ENCODE data around the gene LRP8.

LRP8 gene

GRCh38 chr1:53369034-53369750 lies 41.3 kb upstream of the LRP8 start:
- Histone ChIP-seq H3K4me3 (ENCODE audit: low read depth, low read length) (no peak overlapping the region), H3K27me3 (ENCODE audit: control insufficient read depth, insufficient read depth, low read length) (peaks cover 17% of the 10 kb centered on the region)

GRCh38 chr1:53368314-53369033 lies 40.6 kb upstream of the LRP8 start:
- Histone ChIP-seq H3K4me1 (ENCODE audit: control insufficient read depth, insufficient read depth, low read length) (peaks cover 16% of the 10 kb centered on the region; the same call in 1 of the 2 replicates), H3K9ac (ENCODE audit: low read length) (no peak overlapping the region), H3K36me3 (ENCODE audit: control insufficient read depth, insufficient read depth, low read length) (no peaks in the 10 kb centered on the region), H3K27ac (ENCODE audit: low read depth, low read length) (no peak overlapping the region), H3K27me3 (ENCODE audit: control insufficient read depth, insufficient read depth, low read length) (peaks cover 17% of the 10 kb centered on the region), H3K9me3 (ENCODE audit: control insufficient read depth, insufficient read depth, low read depth, low read length) (no peaks in the 10 kb centered on the region), H3K4me3 (ENCODE audit: low read depth, low read length) (no peak overlapping the region)

More at GRCh38 chr1:53369034-53369750, 41.3 kb upstream of the LRP8 start:
- Histone ChIP-seq H3K36me3 (ENCODE audit: control insufficient read depth, insufficient read depth, low read length) (no peaks in the 10 kb centered on the region), H3K9me3 (ENCODE audit: control insufficient read depth, insufficient read depth, low read depth, low read length) (no peaks in the 10 kb centered on the region), H3K27ac (ENCODE audit: low read depth, low read length) (no peak overlapping the region), H3K9ac (ENCODE audit: low read length) (no peak overlapping the region), H3K4me1 (ENCODE audit: control insufficient read depth, insufficient read depth, low read length) (peaks cover 16% of the 10 kb centered on the region; the same call in 1 of the 2 replicates)

- Histone ChIP-seq H3K4me3 (ENCODE audit: low read depth, low read length) (no peak overlapping the region), H3K9me3 (ENCODE audit: control insufficient read depth, insufficient read depth, low read depth, low read length) (no peaks in the 10 kb centered on the region), H3K4me1 (ENCODE audit: control insufficient read depth, insufficient read depth, low read length) (peaks cover 16% of the 10 kb centered on the region; the same call in 1 of the 2 replicates), H3K27ac (ENCODE audit: low read depth, low read length) (no peak overlapping the region), H3K27me3 (ENCODE audit: control insufficient read depth, insufficient read depth, low read length) (peaks cover 17% of the 10 kb centered on the region), H3K9ac (ENCODE audit: low read length) (no peak overlapping the region), H3K36me3 (ENCODE audit: control insufficient read depth, insufficient read depth, low read length) (no peaks in the 10 kb centered on the region)
Measured at GRCh38 chr1:53367503-53368313, 39.8 kb upstream of the LRP8 start.

DNA sequence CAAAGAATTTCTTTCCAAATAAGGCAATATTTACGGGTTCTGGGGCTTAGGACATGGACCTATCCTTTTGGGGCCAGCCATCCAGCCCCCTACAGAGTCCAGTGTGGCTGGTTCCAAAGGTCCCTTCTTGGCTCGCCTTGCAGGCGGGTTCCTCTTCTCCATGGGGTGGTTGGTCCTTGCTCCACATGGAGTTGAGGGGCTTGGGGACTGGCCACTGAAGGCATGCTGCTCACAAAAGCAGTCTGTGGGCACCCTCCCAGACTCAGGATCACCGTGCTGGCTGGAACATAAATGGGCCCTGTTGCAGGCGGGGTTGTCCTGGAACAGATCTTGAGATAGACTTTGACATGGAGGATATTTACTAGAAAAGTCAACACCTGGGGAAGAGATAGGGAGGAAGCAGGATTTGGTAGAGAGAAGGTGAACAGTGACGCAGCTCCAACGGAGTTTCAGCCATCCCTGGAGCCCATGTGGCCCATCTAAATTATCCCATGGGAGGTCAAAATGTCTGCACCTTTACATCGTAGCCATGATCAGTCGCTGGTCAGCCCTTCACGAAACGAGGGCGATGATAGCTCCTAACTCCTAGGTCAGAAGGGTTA lies 39.1 kb upstream of the LRP8 start:
- Histone ChIP-seq H3K36me3 (ENCODE audit: control insufficient read depth, insufficient read depth, low read length) (no peaks in the 10 kb centered on the region), H3K9me3 (ENCODE audit: control insufficient read depth, insufficient read depth, low read depth, low read length) (no peaks in the 10 kb centered on the region), H3K27ac (ENCODE audit: low read depth, low read length) (no peak overlapping the region), H3K27me3 (ENCODE audit: control insufficient read depth, insufficient read depth, low read length) (peaks cover 17% of the 10 kb centered on the region), H3K4me1 (ENCODE audit: control insufficient read depth, insufficient read depth, low read length) (peaks cover 16% of the 10 kb centered on the region; the same call in 1 of the 2 replicates), H3K9ac (ENCODE audit: low read length) (no peak overlapping the region), H3K4me3 (ENCODE audit: low read depth, low read length) (no peak overlapping the region)

GRCh38 chr1:53365437-53366063 lies 37.7 kb upstream of the LRP8 start:
- Histone ChIP-seq H3K9ac (ENCODE audit: low read length) (no peak overlapping the region), H3K27ac (ENCODE audit: low read depth, low read length) (no peak overlapping the region), H3K4me3 (ENCODE audit: low read depth, low read length) (no peak overlapping the region), H3K27me3 (ENCODE audit: control insufficient read depth, insufficient read depth, low read length) (peaks cover 17% of the 10 kb centered on the region), H3K4me1 (ENCODE audit: control insufficient read depth, insufficient read depth, low read length) (peaks cover 3% of the 10 kb centered on the region; the same call in 1 of the 2 replicates), H3K36me3 (ENCODE audit: control insufficient read depth, insufficient read depth, low read length) (no peaks in the 10 kb centered on the region), H3K9me3 (ENCODE audit: control insufficient read depth, insufficient read depth, low read depth, low read length) (no peaks in the 10 kb centered on the region)

DNA sequence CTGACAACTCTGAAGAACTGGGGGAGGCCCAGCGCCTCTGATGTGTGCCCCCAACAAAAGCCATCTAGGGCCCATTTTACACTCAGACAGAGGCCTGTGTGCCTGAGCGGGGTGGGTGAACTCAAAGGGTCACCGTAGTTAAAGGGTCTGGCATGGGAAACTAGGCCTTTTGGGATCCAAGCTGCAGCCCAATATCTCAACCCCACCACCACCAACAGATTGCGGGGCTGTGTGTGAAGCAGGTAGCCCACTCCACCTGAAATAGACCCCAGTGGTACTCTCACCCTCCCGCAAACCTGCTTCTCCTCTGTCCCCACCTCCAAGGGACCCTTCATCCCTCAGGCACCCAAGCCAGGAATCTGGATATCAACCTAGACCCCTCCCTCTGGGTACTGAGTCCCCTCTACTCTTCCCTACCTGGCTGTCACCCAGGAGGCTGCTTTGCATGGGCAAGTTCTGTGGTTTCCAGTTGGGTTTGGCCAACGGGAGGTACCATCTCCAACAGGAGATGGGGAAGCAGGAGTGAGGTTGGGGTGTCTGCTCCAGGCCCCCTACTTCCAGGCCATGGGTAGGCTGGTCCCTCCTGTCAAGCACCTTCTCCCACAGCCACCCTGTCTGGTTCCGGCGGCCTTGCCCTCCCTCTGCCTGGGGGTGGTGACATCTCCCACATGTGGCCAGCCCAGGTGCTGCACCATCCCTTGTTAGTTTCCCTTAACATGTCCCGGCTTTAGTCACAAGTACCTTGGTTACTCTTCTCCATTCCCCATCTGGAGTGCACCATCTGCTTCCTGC lies 35.2 kb upstream of the LRP8 start:
- no peaks in the 10 kb centered on the region for H3K9me3 ChIP-seq (ENCODE audit: control insufficient read depth, insufficient read depth, low read depth, low read length)
- no peak overlapping the region for H3K9ac ChIP-seq (ENCODE audit: low read length)
- H3K4me1 ChIP-seq (ENCODE audit: control insufficient read depth, insufficient read depth, low read length): no peaks in the 10 kb centered on the region

DNA sequence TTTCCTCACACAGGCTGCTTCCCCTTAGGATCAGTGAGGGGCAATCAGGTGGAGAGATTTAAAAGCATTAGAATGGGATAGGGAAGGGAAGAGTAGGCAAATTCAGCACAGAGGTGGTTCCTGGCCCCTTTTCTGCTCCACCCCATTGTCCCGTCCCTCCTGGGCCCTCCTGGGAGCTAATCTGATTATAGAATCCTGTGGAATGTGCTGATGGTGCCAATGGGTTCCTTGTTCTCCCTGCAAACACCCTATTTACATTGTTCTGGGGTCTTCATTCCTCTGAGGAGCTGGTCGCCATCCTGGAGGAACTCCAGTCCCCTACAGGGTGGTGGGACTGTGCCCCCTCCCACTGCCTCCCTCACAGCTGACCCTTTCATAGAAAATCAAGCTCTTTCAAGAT lies 34.4 kb upstream of the LRP8 start:
- H3K9me3 ChIP-seq (ENCODE audit: control insufficient read depth, insufficient read depth, low read depth, low read length): peaks cover 2% of the 10 kb centered on the region; the same call in 1 of the 2 replicates
- no peak overlapping the region for H3K9ac ChIP-seq (ENCODE audit: low read length)

More for the DNA sequence above, 35.2 kb upstream of the LRP8 start:
- no peak overlapping the region for H3K4me3 ChIP-seq (ENCODE audit: low read depth, low read length)
- H3K27ac ChIP-seq (ENCODE audit: low read depth, low read length): no peak overlapping the region
- H3K36me3 ChIP-seq (ENCODE audit: control insufficient read depth, insufficient read depth, low read length): no peaks in the 10 kb centered on the region
- H3K27me3 ChIP-seq (ENCODE audit: control insufficient read depth, insufficient read depth, low read length): peaks cover 17% of the 10 kb centered on the region

DNA sequence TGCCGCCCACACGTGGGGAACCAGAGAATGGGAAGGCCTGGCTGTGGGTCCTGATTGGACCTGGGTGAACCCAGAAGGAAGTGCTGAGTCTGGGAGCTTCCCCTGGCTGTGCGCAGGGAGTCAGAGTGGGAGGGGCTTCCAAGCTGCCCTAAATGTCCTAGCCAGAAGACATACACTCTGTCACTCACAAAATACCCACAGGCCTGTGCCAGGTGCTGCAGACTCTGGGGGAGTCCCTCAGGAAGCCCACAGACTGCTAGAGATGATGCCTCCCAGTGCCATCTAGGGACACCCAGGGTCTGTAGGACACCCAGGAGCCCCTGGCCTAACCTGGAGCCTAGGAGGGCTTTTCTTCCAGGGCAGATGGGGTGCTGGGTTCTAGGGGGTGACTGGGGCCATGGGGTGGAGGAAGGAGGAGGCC lies 33.7 kb upstream of the LRP8 start:
- peaks cover 4% of the 10 kb centered on the region; the same call in 1 of the 2 replicates for H3K27me3 ChIP-seq (ENCODE audit: control insufficient read depth, insufficient read depth, low read length)
- no peak overlapping the region for H3K9ac ChIP-seq (ENCODE audit: low read length)
- H3K36me3 ChIP-seq (ENCODE audit: control insufficient read depth, insufficient read depth, low read length): no peaks in the 10 kb centered on the region
- no peak overlapping the region for H3K27ac ChIP-seq (ENCODE audit: low read depth, low read length)
- H3K4me1 ChIP-seq (ENCODE audit: control insufficient read depth, insufficient read depth, low read length): no peaks in the 10 kb centered on the region
- H3K4me3 ChIP-seq (ENCODE audit: low read depth, low read length): no peak overlapping the region
- peaks cover 6% of the 10 kb centered on the region for H3K9me3 ChIP-seq (ENCODE audit: control insufficient read depth, insufficient read depth, low read depth, low read length)

More for the DNA sequence above, 34.4 kb upstream of the LRP8 start:
- Histone ChIP-seq H3K27ac (ENCODE audit: low read depth, low read length) (no peak overlapping the region), H3K36me3 (ENCODE audit: control insufficient read depth, insufficient read depth, low read length) (no peaks in the 10 kb centered on the region), H3K27me3 (ENCODE audit: control insufficient read depth, insufficient read depth, low read length) (peaks cover 10% of the 10 kb centered on the region), H3K4me3 (ENCODE audit: low read depth, low read length) (no peak overlapping the region), H3K4me1 (ENCODE audit: control insufficient read depth, insufficient read depth, low read length) (no peaks in the 10 kb centered on the region)

- Histone ChIP-seq H3K27me3 (ENCODE audit: control insufficient read depth, insufficient read depth, low read length) (peaks cover 4% of the 10 kb centered on the region; the same call in 1 of the 2 replicates), H3K4me3 (ENCODE audit: low read depth, low read length) (no peak overlapping the region), H3K36me3 (ENCODE audit: control insufficient read depth, insufficient read depth, low read length) (no peaks in the 10 kb centered on the region), H3K9me3 (ENCODE audit: control insufficient read depth, insufficient read depth, low read depth, low read length) (peaks cover 6% of the 10 kb centered on the region), H3K9ac (ENCODE audit: low read length) (no peak overlapping the region), H3K4me1 (ENCODE audit: control insufficient read depth, insufficient read depth, low read length) (no peaks in the 10 kb centered on the region), H3K27ac (ENCODE audit: low read depth, low read length) (no peak overlapping the region)
Measured at GRCh38 chr1:53359934-53360276, 32.0 kb upstream of the LRP8 start.
